HG03097 (cell line): ENCODE results near the gene DAZ4.
"Not testable (repeated sequence)": the region's sequence is repeated elsewhere in the genome, so short reads cannot be mapped to it uniquely, and the experiment has no call there.

ENCODE experiments used
- ATAC-seq: cut with Tn5 transposase; IDR thresholded peaks from one replicate; pipeline ENCODE4 v1.9.1; 2021; ENCODE audit not compliant: unreplicated experiment, low FRiP score

Gene DAZ4

GRCh38 chrY:24833619-24834018, at the start of gene DAZ4:
Gene DAZ4 (plus strand): TSS chrY:24833919. CDS start chrY:24834127, 208 bp downstream.
- not testable (repeated sequence) for ATAC-seq

GRCh38 chrY:24813293-24813692, 20.4 kb upstream of the DAZ4 start, which contains the start of gene DAZ3:
Gene DAZ3 (minus strand): TSS chrY:24813393. CDS start chrY:24813185, 208 bp downstream.
- ATAC-seq: not testable (repeated sequence)

GRCh38 chrY:24821836-24822235, 11.9 kb upstream of the DAZ4 start:
- ATAC-seq: not testable (repeated sequence)

DNA sequence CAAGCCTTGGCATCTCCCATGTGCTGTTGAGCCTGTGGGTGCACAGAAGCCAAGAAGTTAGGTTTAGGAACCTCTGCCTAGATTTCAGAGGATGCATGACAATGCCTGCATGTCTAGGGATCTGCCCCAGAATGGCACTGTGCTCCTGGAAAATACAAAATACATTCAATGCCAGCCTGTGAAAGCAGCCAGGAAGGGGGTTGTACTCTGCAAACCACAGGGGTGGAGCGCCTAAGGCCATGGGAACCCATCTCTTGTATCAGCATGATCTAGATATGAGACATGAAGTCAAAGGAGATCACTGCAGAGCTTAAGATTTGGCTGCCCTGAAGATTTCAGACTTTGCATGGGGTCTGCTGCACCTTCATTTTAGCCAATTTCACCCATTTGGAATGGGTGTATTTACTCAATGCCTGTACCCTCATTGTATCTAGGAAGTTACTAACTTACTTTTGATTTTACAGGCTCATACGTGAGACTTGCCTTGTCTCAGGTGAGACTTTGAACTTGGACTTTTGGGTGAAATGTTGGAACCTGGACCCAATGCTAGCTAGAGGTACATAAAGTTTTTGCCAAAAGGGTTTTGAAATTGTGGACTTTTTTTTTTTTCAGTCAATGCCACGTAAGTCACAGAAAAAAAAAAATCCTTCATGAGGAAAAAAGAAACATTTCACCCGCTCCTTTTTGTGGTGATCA, 9.4 kb upstream of the DAZ4 start:
- not testable (repeated sequence) for ATAC-seq

DNA sequence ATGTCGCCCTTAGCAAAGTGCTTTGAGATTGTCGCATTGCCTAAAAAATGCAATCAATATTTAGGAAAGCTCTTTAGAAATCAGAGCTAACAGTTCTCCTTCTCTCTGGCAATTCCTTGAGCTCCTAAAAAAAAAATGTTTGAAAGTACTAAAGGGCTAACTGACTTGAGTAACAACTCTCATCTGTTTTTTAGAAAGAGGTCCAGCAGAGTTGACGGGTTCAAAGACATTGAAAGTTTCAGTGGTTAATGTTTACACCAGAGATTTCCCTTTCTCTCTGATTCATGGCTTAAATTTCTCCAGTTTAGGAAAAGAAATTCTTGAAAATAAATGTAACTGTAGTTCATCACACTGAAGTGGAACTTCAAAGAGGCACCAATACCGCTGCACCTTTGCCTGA, 8.7 kb upstream of the DAZ4 start:
- ATAC-seq: not testable (repeated sequence)
